ENCODE data around the gene C13orf42. TPM values are rescaled to one million over a fixed set of nuclear protein-coding genes. Genes with fewer than 3 reads are reported as not detected.

The C13orf42 gene
- total and polyA plus RNA-seq, 10 of the 15 experiments (the other 5 are each of a cell fraction or from before 2014, with no cell fraction given), result not detected

DNA sequence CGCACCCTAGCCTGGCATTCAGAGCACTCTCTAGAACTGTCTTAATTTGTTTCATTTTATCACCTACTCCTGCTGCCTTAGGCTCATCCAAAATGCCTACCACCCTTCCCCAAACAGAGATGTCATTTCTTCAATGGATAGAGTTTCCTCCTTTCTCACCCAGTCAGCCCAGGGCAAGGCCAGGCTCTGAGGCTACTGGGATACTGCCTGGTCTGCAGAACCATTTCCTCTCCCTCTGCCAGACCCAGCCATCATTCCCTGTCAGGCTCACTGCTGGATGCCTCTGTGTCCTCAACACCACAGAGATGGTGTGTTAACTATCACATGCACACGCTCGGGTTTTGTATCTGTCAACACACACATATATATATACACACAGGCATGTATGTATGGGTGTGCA, 47.2 kb downstream of the C13orf42 start:
- no peak for DNase-seq (ENCODE audit: low read depth, low spot score)
- 54% methylated on average over 3 of the region's 3 CpGs for WGBS (ENCODE audit: insufficient coverage, insufficient replicate concordance, low lambda C conversion rate, missing lambda C conversion rate)
- in situ Hi-C loops (cut with MboI), result loop anchor here (10.0 to 25.0 kb wide), 2 partner anchors 979 to 1402 kb away; no protein-coding TSS in a partner anchor
- no peaks in the 10 kb centered on the region; a peak in 3 of 4 replicates for H3K27me3 ChIP-seq (replicated peaks in 1 of 2; ENCODE audit: control insufficient read depth in 2 of 2, insufficient read depth in 2 of 2, low read length in 1 of 2)
- H3K4me2 ChIP-seq (ENCODE audit: control insufficient read depth, insufficient read depth), result no peak overlapping the region
- no peak overlapping the region for H3K9ac ChIP-seq (ENCODE audit: control insufficient read depth, insufficient read depth, low read length)
- SMC1A ChIA-PET (ENCODE audit: uncharacterized antibody, unreplicated experiment), result no interaction called here
- FAIRE-seq, result no peak
- no peak overlapping the region for H2AFZ ChIP-seq (ENCODE audit: control insufficient read depth, low read depth, low read length)
- no peaks in the 10 kb centered on the region for H3K9me3 ChIP-seq (replicated peaks; ENCODE audit: control insufficient read depth, insufficient read depth, low read length)
- RAD21 ChIA-PET (ENCODE audit: unreplicated experiment), result no interaction called here
- H3K79me2 ChIP-seq (ENCODE audit: control insufficient read depth, insufficient read depth, low read length), result no peaks in the 10 kb centered on the region
- H3K36me3 ChIP-seq (ENCODE audit: control insufficient read depth in 2 of 2, insufficient read depth in 2 of 2, low read length in 1 of 2), result no peaks in the 10 kb centered on the region
- no TSS peak for BruUV-seq (replicated peaks)
- no peak for ATAC-seq
- CTCF ChIA-PET, result no interaction called here
- no peak overlapping the region for H3K4me3 ChIP-seq
- H3K27ac ChIP-seq (ENCODE audit: control insufficient read depth, insufficient read depth), result no peak overlapping the region
- TF ChIP-seq FOXM1 (IDR thresholded peaks at IDR 0.05; ENCODE audit: low read depth, low read length) (no peak), EGR1 (IDR thresholded peaks at IDR 0.05; ENCODE audit: borderline replicate concordance in 1 of 2, low read depth in 2 of 2, low read length in 2 of 2) (no peak), CHD1 (IDR thresholded peaks at IDR 0.05; ENCODE audit: low read depth, low read length) (no peak), PML (IDR thresholded peaks at IDR 0.05; ENCODE audit: low read length) (no peak), KAT2A (conservative IDR thresholded peaks at IDR 0.05; ENCODE audit: control insufficient read depth, low read depth, low read length) (no peak), SMARCA5 (IDR thresholded peaks at IDR 0.05) (no peak), KLF5 (IDR thresholded peaks at IDR 0.05; ENCODE audit: partially characterized antibody) (no peak)
- POLR2A ChIA-PET, result no interaction called here
- intact Hi-C loops (cut with micrococcal nuclease; ENCODE audit: unreplicated experiment), result loop anchor here (10.0 kb wide), 1 partner anchor 549 kb away; no protein-coding TSS in a partner anchor
- no peaks in the 10 kb centered on the region for H3K4me1 ChIP-seq (ENCODE audit: control insufficient read depth, insufficient read depth, low read length)
- H4K20me1 ChIP-seq (ENCODE audit: control insufficient read depth, insufficient read depth), result no peaks in the 10 kb centered on the region

DNA sequence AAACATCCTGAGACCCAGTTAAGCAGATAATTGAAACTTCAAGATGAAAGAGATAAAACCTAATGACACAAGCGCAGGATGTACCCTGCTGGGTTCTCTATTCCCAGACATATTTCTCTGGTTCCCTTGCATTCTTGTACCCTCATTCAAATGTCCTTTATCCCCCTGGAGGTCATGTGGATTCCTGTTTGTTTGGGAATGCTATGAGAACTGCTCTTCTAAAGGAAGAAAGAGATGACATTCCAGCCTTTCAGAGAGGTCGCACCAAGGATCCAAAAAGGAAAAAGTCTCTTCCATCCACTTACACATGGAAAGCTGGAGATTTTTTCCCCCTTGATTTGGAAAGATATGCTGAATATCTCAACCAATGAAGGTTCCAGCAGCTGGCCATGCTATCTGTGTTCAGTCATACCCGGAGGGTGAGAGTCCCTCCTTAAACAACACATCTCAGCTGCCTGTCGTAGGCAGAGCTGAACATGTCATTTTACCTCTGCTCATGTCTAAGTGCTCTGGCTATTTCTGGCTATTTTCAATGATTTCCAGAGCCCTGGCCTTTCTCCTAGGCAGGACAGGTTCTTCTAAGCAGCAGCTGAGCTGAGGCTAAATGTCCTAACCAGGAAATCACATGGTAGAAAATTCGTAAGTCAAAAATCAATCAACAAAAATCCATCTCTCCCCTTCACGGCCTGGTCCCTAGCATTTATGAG, 52.5 kb downstream of the C13orf42 start:
- RAD21 ChIA-PET (ENCODE audit: unreplicated experiment), result no interaction called here
- BruUV-seq (replicated peaks), result no TSS peak
- Histone ChIP-seq H3K36me3 (ENCODE audit: control insufficient read depth in 2 of 2, insufficient read depth in 2 of 2, low read length in 1 of 2) (no peaks in the 10 kb centered on the region), H3K27ac (ENCODE audit: control insufficient read depth, insufficient read depth) (no peak overlapping the region), H3K27me3 (replicated peaks in 1 of 2; ENCODE audit: control insufficient read depth in 2 of 2, insufficient read depth in 2 of 2, low read length in 1 of 2) (no peaks in the 10 kb centered on the region; a peak in 1 of 4 replicates), H3K4me2 (ENCODE audit: control insufficient read depth, insufficient read depth) (no peak overlapping the region), H2AFZ (ENCODE audit: control insufficient read depth, low read depth, low read length) (no peak overlapping the region), H3K79me2 (ENCODE audit: control insufficient read depth, insufficient read depth, low read length) (no peaks in the 10 kb centered on the region), H3K4me1 (ENCODE audit: control insufficient read depth, insufficient read depth, low read length) (no peaks in the 10 kb centered on the region), H4K20me1 (ENCODE audit: control insufficient read depth, insufficient read depth) (no peaks in the 10 kb centered on the region), H3K9me3 (replicated peaks; ENCODE audit: control insufficient read depth, insufficient read depth, low read length) (no peaks in the 10 kb centered on the region), H3K9ac (ENCODE audit: control insufficient read depth, insufficient read depth, low read length) (no peak overlapping the region), H3K4me3 (no peak overlapping the region)
- SMC1A ChIA-PET (ENCODE audit: uncharacterized antibody, unreplicated experiment), result interaction anchor here (0.6 kb wide), 1 partner anchor 696 kb away, joined by 4 read pairs; no protein-coding TSS in a partner anchor
- in situ Hi-C loops (cut with MboI), result loop anchor here (25.0 kb wide), 1 partner anchor 1396 kb away; no protein-coding TSS in a partner anchor
- 49% methylated on average over 6 of the region's 6 CpGs for WGBS (ENCODE audit: insufficient coverage, insufficient replicate concordance, low lambda C conversion rate, missing lambda C conversion rate)
- TF ChIP-seq NRF1 (conservative IDR thresholded peaks at IDR 0.05; ENCODE audit: low read depth, low read length) (no peak), NR2C2 (IDR thresholded peaks at IDR 0.05; ENCODE audit: borderline replicate concordance, control insufficient read depth, insufficient read length, low read depth) (no peak), ZNF24 (IDR thresholded peaks at IDR 0.05) (no peak), SMC3 (IDR thresholded peaks at IDR 0.05; ENCODE audit: borderline replicate concordance, low read length) (no peak)
- TF ChIP-seq, protein P1, sequence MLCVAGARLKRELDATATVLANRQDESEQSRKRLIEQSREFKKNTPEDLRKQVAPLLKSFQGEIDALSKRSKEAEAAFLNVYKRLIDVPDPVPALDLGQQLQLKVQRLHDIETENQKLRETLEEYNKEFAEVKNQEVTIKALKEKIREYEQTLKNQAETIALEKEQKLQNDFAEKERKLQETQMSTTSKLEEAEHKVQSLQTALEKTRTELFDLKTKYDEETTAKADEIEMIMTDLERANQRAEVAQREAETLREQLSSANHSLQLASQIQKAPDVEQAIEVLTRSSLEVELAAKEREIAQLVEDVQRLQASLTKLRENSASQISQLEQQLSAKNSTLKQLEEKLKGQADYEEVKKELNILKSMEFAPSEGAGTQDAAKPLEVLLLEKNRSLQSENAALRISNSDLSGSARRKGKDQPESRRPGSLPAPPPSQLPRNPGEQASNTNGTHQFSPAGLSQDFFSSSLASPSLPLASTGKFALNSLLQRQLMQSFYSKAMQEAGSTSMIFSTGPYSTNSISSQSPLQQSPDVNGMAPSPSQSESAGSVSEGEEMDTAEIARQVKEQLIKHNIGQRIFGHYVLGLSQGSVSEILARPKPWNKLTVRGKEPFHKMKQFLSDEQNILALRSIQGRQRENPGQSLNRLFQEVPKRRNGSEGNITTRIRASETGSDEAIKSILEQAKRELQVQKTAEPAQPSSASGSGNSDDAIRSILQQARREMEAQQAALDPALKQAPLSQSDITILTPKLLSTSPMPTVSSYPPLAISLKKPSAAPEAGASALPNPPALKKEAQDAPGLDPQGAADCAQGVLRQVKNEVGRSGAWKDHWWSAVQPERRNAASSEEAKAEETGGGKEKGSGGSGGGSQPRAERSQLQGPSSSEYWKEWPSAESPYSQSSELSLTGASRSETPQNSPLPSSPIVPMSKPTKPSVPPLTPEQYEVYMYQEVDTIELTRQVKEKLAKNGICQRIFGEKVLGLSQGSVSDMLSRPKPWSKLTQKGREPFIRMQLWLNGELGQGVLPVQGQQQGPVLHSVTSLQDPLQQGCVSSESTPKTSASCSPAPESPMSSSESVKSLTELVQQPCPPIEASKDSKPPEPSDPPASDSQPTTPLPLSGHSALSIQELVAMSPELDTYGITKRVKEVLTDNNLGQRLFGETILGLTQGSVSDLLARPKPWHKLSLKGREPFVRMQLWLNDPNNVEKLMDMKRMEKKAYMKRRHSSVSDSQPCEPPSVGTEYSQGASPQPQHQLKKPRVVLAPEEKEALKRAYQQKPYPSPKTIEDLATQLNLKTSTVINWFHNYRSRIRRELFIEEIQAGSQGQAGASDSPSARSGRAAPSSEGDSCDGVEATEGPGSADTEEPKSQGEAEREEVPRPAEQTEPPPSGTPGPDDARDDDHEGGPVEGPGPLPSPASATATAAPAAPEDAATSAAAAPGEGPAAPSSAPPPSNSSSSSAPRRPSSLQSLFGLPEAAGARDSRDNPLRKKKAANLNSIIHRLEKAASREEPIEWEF (IDR thresholded peaks at IDR 0.05; ENCODE audit: insufficient replicate concordance, low read depth, low read length), result no peak
- CTCF ChIA-PET, result interaction anchor here (0.6 to 1.5 kb wide), 3 partner anchors 11 to 950 kb away, joined by 3 to 5 read pairs (median 3); no protein-coding TSS in a partner anchor
- FAIRE-seq, result no peak
- intact Hi-C loops (cut with micrococcal nuclease; ENCODE audit: unreplicated experiment), result no loop called here
- no peak for ATAC-seq
- POLR2A ChIA-PET, result interaction anchor here (0.6 kb wide), 1 partner anchor 9 kb away, joined by 3 read pairs; no protein-coding TSS in a partner anchor
- DNase-seq (ENCODE audit: low read depth, low spot score), result no peak

Measured in GM12878 (cell line).